Upper lobe of right lung (tissue), 1 donor: ENCODE measurements around the gene PRRT1. TPM values are rescaled to one million over a fixed set of nuclear protein-coding genes. Genes with fewer than 3 reads are reported as not detected.

Experiments used
- ATAC-seq: fragments of 200-7000 bp; cut with Tn5 transposase; one replicate; pipeline ENCODE4 v1.9.1; 2020; ENCODE audit warnings: mild to moderate bottlenecking, moderate library complexity
- DNase-seq: peaks from one replicate; pipeline ENCODE4 v3.0.0-alpha.2; 2020
- H3K27ac ChIP-seq: fragments of 200-600 bp; one replicate; pipeline ENCODE4 v1.8.0; 2022
- H3K27me3 ChIP-seq: fragments of 200-600 bp; one replicate; pipeline ENCODE4 v1.8.0; 2022; ENCODE audit warnings: mild to moderate bottlenecking
- H3K36me3 ChIP-seq: fragments of 200-600 bp; one replicate; pipeline ENCODE4 v1.8.0; 2022
- H3K4me1 ChIP-seq: fragments of 200-600 bp; one replicate; pipeline ENCODE4 v1.8.0; 2022
- H3K4me3 ChIP-seq: fragments of 200-600 bp; one replicate; pipeline ENCODE4 v1.8.0; 2022; ENCODE audit warnings: mild to moderate bottlenecking
- H3K9me3 ChIP-seq: fragments of 200-600 bp; one replicate; pipeline ENCODE4 v1.8.0; 2022
- CTCF ChIP-seq: fragments of 200-600 bp; IDR thresholded peaks from one replicate; pipeline ENCODE4 v1.8.0; 2022; ENCODE audit warnings: antibody characterized with exemption
- intact Hi-C: fragments of 100-400 bp; cut with DNase I; formaldehyde crosslinking; loops from one replicate; pipeline ENCODE4 v1.11.0; 2022
- total RNA-seq: library from RNA; stranded (reverse); fragmentation: NEBNext Ultra II Directional; extraction: Animal tissue kit (Norgen Biotek cat#: 25700); gene quantifications from one replicate; pipeline ENCODE4 v1.2.1, GENCODE V29; 2021
- donor health status: DM: no; HTN: yes; CAD: no; lungs with severe emphysema.

The PRRT1 gene
- total RNA-seq, 1 donor from 2014 or later = 1.4 TPM

GRCh38 chr6:32166411-32167061, 14.8 kb upstream of the PRRT1 start:
- intact Hi-C loops = no loop called here

GRCh38 chr6:32164295-32164694, 12.6 kb upstream of the PRRT1 start, which contains the start of gene EGFL8:
Gene EGFL8 (plus strand): TSS chr6:32164595. CDS start chr6:32166166, 1,571 bp downstream.
- no peaks in the 10 kb centered on the region for H3K4me1 ChIP-seq
- no peak for TF ChIP-seq CTCF
- H3K36me3 ChIP-seq = peaks cover 30% of the 10 kb centered on the region
- intact Hi-C loops = no loop called here
- H3K9me3 ChIP-seq = no peaks in the 10 kb centered on the region
- H3K4me3 ChIP-seq = no peak within 1 kb of the TSS
- H3K27me3 ChIP-seq = no peaks in the 10 kb centered on the region
- no peak for ATAC-seq
- peak within 1 kb of the TSS; percentile 42 for H3K27ac ChIP-seq
- no peak for DNase-seq

More at GRCh38 chr6:32166411-32167061, 14.8 kb upstream of the PRRT1 start:
- Histone ChIP-seq H3K27me3 (no peaks in the 10 kb centered on the region), H3K27ac (no peak overlapping the region), H3K4me3 (no peak overlapping the region), H3K4me1 (no peaks in the 10 kb centered on the region), H3K36me3 (peaks cover 43% of the 10 kb centered on the region), H3K9me3 (no peaks in the 10 kb centered on the region)
- DNase-seq (no peak), ATAC-seq (peak; percentile 5)
- no peak for TF ChIP-seq CTCF

- peak; percentile 34 for ATAC-seq
- no peaks in the 10 kb centered on the region for H3K27me3 ChIP-seq
- DNase-seq = no peak
- no peaks in the 10 kb centered on the region for H3K4me1 ChIP-seq
- no peaks in the 10 kb centered on the region for H3K9me3 ChIP-seq
- no peak for TF ChIP-seq CTCF
- H3K4me3 ChIP-seq = no peak overlapping the region
- H3K27ac ChIP-seq = peak overlapping the region; percentile 42
- intact Hi-C loops = no loop called here
- peaks cover 25% of the 10 kb centered on the region for H3K36me3 ChIP-seq
Measured at GRCh38 chr6:32163559-32164258, 12.0 kb upstream of the PRRT1 start.

GRCh38 chr6:32158052-32158451, 6.3 kb upstream of the PRRT1 start:
- TF ChIP-seq CTCF = no peak
- no peak for DNase-seq
- Histone ChIP-seq H3K27ac (no peak overlapping the region), H3K36me3 (peaks cover 14% of the 10 kb centered on the region), H3K9me3 (no peaks in the 10 kb centered on the region), H3K27me3 (no peaks in the 10 kb centered on the region), H3K4me3 (no peak overlapping the region), H3K4me1 (peaks cover 17% of the 10 kb centered on the region)
- no peak for ATAC-seq
- intact Hi-C loops = no loop called here

- peaks cover 14% of the 10 kb centered on the region for H3K36me3 ChIP-seq
- H3K4me1 ChIP-seq = peaks cover 28% of the 10 kb centered on the region
- H3K27me3 ChIP-seq = no peaks in the 10 kb centered on the region
- DNase-seq = no peak
- no peaks in the 10 kb centered on the region for H3K9me3 ChIP-seq
- H3K4me3 ChIP-seq = no peak overlapping the region
- intact Hi-C loops = no loop called here
- no peak for TF ChIP-seq CTCF
- ATAC-seq = no peak
- H3K27ac ChIP-seq = no peak overlapping the region
Measured at GRCh38 chr6:32156891-32157290, 5.2 kb upstream of the PRRT1 start.
